CD4-positive, alpha-beta T cell treated with Interleukin-4 for 4 hours (primary cell): Measurements from ENCODE around the gene FLT3.
"Not testable (repeated sequence)": the region's sequence is repeated elsewhere in the genome, so short reads cannot be mapped to it uniquely, and the experiment has no call there.

Experiments used
- DNase-seq: peaks from one replicate; pipeline ENCODE4 v3.0.0-alpha.2; 2020

The FLT3 gene

GRCh38 chr13:28043224-28043623 is 57.2 kb downstream of the FLT3 start:
- DNase-seq = no peak

GRCh38 chr13:28041501-28041900 is 58.9 kb downstream of the FLT3 start:
- DNase-seq = no peak

- no peak for DNase-seq
Measured at GRCh38 chr13:28041031-28041461, 59.3 kb downstream of the FLT3 start.

- no peak for DNase-seq
Measured at GRCh38 chr13:28037399-28037798, 63.0 kb downstream of the FLT3 start.

- DNase-seq = no peak
Measured at GRCh38 chr13:28035146-28035782, 65.1 kb downstream of the FLT3 start.

GRCh38 chr13:28033894-28034655 is 66.3 kb downstream of the FLT3 start:
- DNase-seq = no peak

- not testable (repeated sequence) for DNase-seq
Measured at GRCh38 chr13:28032438-28032837, 67.9 kb downstream of the FLT3 start.

GRCh38 chr13:28031896-28032288 is 68.5 kb downstream of the FLT3 start:
- no peak for DNase-seq

- peak; percentile 14 for DNase-seq
Measured at GRCh38 chr13:28031220-28031895, 69.0 kb downstream of the FLT3 start.

GRCh38 chr13:28027607-28028364 is 72.6 kb downstream of the FLT3 start:
- no peak for DNase-seq

GRCh38 chr13:28027071-28027470 is 73.3 kb downstream of the FLT3 start:
- no peak for DNase-seq

GRCh38 chr13:28026508-28026907 is 73.9 kb downstream of the FLT3 start:
- no peak for DNase-seq

GRCh38 chr13:28022848-28023518 is 77.4 kb downstream of the FLT3 start:
- no peak for DNase-seq

GRCh38 chr13:28014301-28014700 is 86.1 kb downstream of the FLT3 start:
- no peak for DNase-seq

- DNase-seq = no peak
Measured at GRCh38 chr13:28013482-28013881, 86.9 kb downstream of the FLT3 start.

- no peak for DNase-seq
Measured at GRCh38 chr13:28012896-28013295, 87.5 kb downstream of the FLT3 start.

- DNase-seq = no peak
Measured at GRCh38 chr13:28012383-28012782, 88.0 kb downstream of the FLT3 start.

GRCh38 chr13:28010046-28010445 is 90.3 kb downstream of the FLT3 start:
- no peak for DNase-seq

GRCh38 chr13:28005016-28005415 is 95.4 kb downstream of the FLT3 start:
- DNase-seq = not testable (repeated sequence)

- DNase-seq = no peak
Measured at GRCh38 chr13:28002886-28003698, 97.3 kb downstream of the FLT3 start.

- no peak for DNase-seq
Measured at GRCh38 chr13:28001837-28002473, 98.4 kb downstream of the FLT3 start.
